22Rv1 (cell line): ENCODE results near the gene DYRK3.
"Not testable (repeated sequence)": the region's sequence is repeated elsewhere in the genome, so short reads cannot be mapped to it uniquely, and the experiment has no call there.

Source experiments
- H3K27ac ChIP-seq: fragments of 450-650 bp; 2 replicates; pipeline ENCODE4 v1.5.1; 2017
- CTCF ChIP-seq: fragments of 450-650 bp; IDR thresholded peaks from 2 replicates; pipeline ENCODE4 v1.5.1; 2017; ENCODE audit warnings: mild to moderate bottlenecking
- ZFX ChIP-seq: fragments of 450-650 bp; IDR thresholded peaks from 2 replicates; pipeline ENCODE4 v1.6.1; 2017; ENCODE audit warnings: antibody characterized with exemption, borderline replicate concordance

Gene DYRK3

GRCh38 chr1:206606867-206607266 is 28.5 kb upstream of the DYRK3 start:
- no peak overlapping the region for H3K27ac ChIP-seq
- no peak for TF ChIP-seq ZFX
- peak; percentile 88 for TF ChIP-seq CTCF

GRCh38 chr1:206608108-206608698 is 27.1 kb upstream of the DYRK3 start:
- TF ChIP-seq CTCF = peak; percentile 99
- TF ChIP-seq ZFX = no peak
- no peak overlapping the region for H3K27ac ChIP-seq

GRCh38 chr1:206609229-206609991 is 25.9 kb upstream of the DYRK3 start:
- no peak overlapping the region for H3K27ac ChIP-seq
- TF ChIP-seq ZFX (no peak), CTCF (no peak)

GRCh38 chr1:206612129-206612876 is 23.0 kb upstream of the DYRK3 start, which contains the start of gene EIF2D:
Gene EIF2D, minus strand, starts transcription at chr1:206612465. Its CDS starts 123 bp downstream, at chr1:206612342.
- peak within 1 kb of the TSS; percentile 72 for H3K27ac ChIP-seq
- TF ChIP-seq CTCF = peak; percentile 99
- peak; percentile 92 for TF ChIP-seq ZFX

GRCh38 chr1:206626396-206626795 is 8.9 kb upstream of the DYRK3 start:
- not testable (repeated sequence) for H3K27ac ChIP-seq

GRCh38 chr1:206628916-206629315 is 6.4 kb upstream of the DYRK3 start:
- H3K27ac ChIP-seq = no peak overlapping the region
- TF ChIP-seq ZFX = no peak
- TF ChIP-seq CTCF = no peak

- peak; percentile 65 for TF ChIP-seq CTCF
- no peak for TF ChIP-seq ZFX
- H3K27ac ChIP-seq = no peak overlapping the region
Measured at GRCh38 chr1:206631085-206631509, 4.2 kb upstream of the DYRK3 start.
